ENCODE measurements around the gene MTHFD1. TPM values are rescaled to one million over a fixed set of nuclear protein-coding genes. Genes with fewer than 3 reads are reported as not detected.
"Not testable (repeated sequence)": the region's sequence is repeated elsewhere in the genome, so short reads cannot be mapped to it uniquely, and the experiment has no call there.

The MTHFD1 gene
- total RNA-seq, 6 donors from 2014 or later: 16.8 to 59.8 (median 29.6) TPM

DNA sequence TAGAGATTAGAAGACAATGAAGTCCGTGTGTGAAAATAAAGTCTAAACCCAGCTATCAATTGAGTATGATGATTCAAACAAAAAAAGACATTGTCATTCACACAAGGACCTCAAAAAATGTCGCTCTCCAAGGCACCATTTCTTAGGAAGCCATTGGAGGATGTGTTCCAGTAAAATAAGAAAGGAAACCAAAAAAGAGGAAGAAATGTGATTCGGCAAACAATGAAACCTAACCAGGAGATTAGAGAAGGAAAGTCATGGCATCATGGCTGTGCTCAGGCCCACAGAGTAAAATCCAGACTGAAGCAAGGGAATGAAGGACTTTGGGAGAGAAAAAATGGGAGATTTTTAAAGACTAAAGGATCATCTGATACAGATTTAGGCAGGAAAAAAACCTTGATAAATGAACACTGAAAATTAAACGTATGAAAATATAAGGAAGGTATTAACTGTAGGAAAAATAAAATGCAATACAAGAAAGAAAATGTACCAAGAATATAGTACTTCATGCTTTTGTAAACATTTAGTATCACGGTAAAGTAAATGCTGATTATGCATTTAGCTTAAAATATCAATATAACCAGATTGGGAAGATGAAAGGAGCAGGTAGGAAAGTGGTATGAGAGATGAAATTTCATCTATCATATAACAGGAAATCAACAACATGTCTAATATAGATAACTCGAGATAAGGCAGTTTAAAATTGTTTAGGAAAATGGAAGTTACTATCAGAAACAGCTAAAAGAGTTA is 38.2 kb upstream of the MTHFD1 start:
- 73 to 83% methylated on average over 6 of the region's 6 CpGs for WGBS, 2 donors
- no peak for TF ChIP-seq EP300 (IDR thresholded peaks at IDR 0.05)
- TF ChIP-seq POLR2A (IDR thresholded peaks at IDR 0.05): no peak
- no peak for TF ChIP-seq CTCF (IDR thresholded peaks at IDR 0.05)
- TF ChIP-seq POLR2AphosphoS5 (IDR thresholded peaks at IDR 0.05): no peak
- no peak overlapping the region for H3K27ac ChIP-seq
- H3K4me1 ChIP-seq: no peaks in the 10 kb centered on the region
- no peak overlapping the region for H3K4me3 ChIP-seq
- no peaks in the 10 kb centered on the region for H3K9me3 ChIP-seq
- H3K36me3 ChIP-seq: no peaks in the 10 kb centered on the region
- ATAC-seq (ENCODE audit: low FRiP score in 2 of 2) (no peak), DNase-seq (no peak)
- no peaks in the 10 kb centered on the region for H3K27me3 ChIP-seq

DNA sequence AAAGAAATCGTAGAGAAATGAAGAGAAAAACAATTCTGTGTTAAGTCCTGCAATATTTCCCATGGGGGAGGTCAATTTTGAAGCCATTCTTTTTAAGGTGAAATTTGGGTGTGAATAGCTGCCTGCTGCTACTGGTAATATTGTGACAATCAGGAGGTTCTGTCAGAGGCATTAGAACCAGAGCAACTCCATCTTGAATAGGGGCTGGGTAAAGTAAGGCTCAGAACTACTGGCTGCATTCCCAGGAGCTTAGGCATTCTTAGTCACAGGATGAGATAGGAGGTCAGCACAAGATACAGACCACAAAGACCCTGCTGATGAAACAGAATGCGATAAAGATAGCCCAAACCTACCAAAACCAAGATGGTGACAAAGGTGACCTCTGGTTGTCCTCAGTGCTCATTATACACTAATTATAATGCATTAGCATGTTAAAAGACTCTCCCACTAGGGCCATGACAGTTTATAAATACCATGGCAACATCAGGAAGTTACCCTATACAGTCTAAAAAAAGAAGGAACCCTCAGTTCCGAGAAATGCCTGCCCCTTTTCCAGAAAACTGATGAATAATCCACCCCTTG is 24.8 kb upstream of the MTHFD1 start:
- H3K27me3 ChIP-seq: no peaks in the 10 kb centered on the region
- ATAC-seq (ENCODE audit: low FRiP score in 2 of 2) (no peak), DNase-seq (no peak)
- TF ChIP-seq POLR2A (IDR thresholded peaks at IDR 0.05) (no peak), EP300 (IDR thresholded peaks at IDR 0.05) (no peak)
- H3K4me1 ChIP-seq: no peaks in the 10 kb centered on the region
- H3K27ac ChIP-seq: no peak overlapping the region
- no peak overlapping the region for H3K4me3 ChIP-seq
- H3K9me3 ChIP-seq: no peaks in the 10 kb centered on the region
- WGBS, 2 donors: 73 to 83% methylated on average over 3 of the region's 3 CpGs
- H3K36me3 ChIP-seq: no peaks in the 10 kb centered on the region

GRCh38 chr14:64364907-64365306 is 23.2 kb upstream of the MTHFD1 start:
- TF ChIP-seq EP300 (IDR thresholded peaks at IDR 0.05) (no peak), POLR2A (IDR thresholded peaks at IDR 0.05) (no peak), POLR2AphosphoS5 (IDR thresholded peaks at IDR 0.05) (no peak), CTCF (IDR thresholded peaks at IDR 0.05) (no peak)
- H3K9me3 ChIP-seq: no peaks in the 10 kb centered on the region
- WGBS, 2 donors: 90 to 94% methylated on average over 2 to 3 of the region's 3 CpGs
- DNase-seq (no peak), ATAC-seq (ENCODE audit: low FRiP score in 2 of 2) (no peak)
- H3K4me3 ChIP-seq: no peak overlapping the region
- no peaks in the 10 kb centered on the region for H3K4me1 ChIP-seq
- no peaks in the 10 kb centered on the region for H3K27me3 ChIP-seq
- no peaks in the 10 kb centered on the region for H3K36me3 ChIP-seq
- no peak overlapping the region for H3K27ac ChIP-seq

DNA sequence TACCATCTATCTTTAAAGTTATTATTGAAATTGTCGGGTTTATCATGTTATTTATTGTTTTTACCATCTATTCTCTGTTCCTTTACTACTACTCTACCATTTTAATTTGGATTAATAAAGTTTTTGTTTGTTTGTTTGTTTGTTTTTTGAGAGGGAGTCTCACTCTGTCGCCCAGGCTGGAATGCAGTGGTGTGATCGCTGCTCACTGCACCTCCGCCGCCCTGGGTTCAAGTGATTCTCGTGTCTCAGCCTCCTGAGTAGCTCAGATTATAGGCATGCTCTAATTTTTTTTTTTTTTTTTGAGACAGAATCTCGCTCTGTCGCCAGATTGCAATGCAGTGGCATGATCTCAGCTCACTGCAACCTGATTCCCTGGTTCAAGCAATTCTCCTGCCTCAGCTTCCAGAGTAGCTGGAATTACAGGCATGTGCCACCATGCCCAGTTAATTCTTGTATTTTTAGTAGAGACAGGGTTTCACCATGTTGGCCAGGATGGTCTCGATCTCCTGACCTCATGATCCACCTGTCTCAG is 22.7 kb upstream of the MTHFD1 start:
- WGBS, 2 donors: 94 to 97% methylated on average over 9 of the region's 9 CpGs

DNA sequence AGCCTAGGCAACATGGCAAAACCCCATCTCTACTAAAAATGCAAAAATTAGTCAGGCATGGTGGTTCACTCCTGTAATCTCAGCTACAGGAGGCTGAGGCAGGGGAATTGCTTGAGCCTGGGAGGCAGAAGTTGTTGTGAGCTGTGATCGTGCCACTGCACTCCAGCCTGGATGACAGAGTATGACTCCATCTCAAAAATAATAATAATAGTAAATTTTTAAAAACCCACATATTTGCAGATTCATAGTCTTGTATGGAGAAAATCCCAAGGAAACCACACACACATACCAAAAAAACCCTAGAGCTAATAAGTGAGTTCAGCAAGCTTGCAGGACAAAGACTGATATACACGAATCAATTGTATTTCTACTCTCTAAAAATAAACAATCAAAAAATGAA is 19.0 kb upstream of the MTHFD1 start:
- no peak overlapping the region for H3K27ac ChIP-seq
- no peaks in the 10 kb centered on the region for H3K9me3 ChIP-seq
- no peaks in the 10 kb centered on the region for H3K36me3 ChIP-seq
- H3K4me3 ChIP-seq: no peak overlapping the region
- no peak for ATAC-seq (ENCODE audit: low FRiP score in 2 of 2)
- WGBS, 2 donors: 98% methylated on average over 2 of the region's 2 CpGs
- DNase-seq: no peak
- no peaks in the 10 kb centered on the region for H3K27me3 ChIP-seq
- TF ChIP-seq CTCF (IDR thresholded peaks at IDR 0.05): no peak
- no peak for TF ChIP-seq EP300 (IDR thresholded peaks at IDR 0.05)
- no peak for TF ChIP-seq POLR2A (IDR thresholded peaks at IDR 0.05)
- TF ChIP-seq POLR2AphosphoS5 (IDR thresholded peaks at IDR 0.05): no peak
- H3K4me1 ChIP-seq: no peaks in the 10 kb centered on the region

More for the DNA sequence above, 22.7 kb upstream of the MTHFD1 start:
- not testable (repeated sequence) for H3K27me3 ChIP-seq; H3K4me3 ChIP-seq; H3K4me1 ChIP-seq; DNase-seq; H3K9me3 ChIP-seq; H3K36me3 ChIP-seq; ATAC-seq (ENCODE audit: low FRiP score in 2 of 2); H3K27ac ChIP-seq
